NCI-H1092 treated with DMSO at 0.1 percent for 48 hours (cell line): ENCODE measurements around the gene ZNF326.
A peak's percentile ranks its signal among the peaks of the same experiment; 100 is the strongest.
"Not testable (repeated sequence)": the region's sequence is repeated elsewhere in the genome, so short reads cannot be mapped to it uniquely, and the experiment has no call there.

Source experiments
- DNase-seq: peaks from one replicate; lab custom pipeline; 2025; lab: John Stamatoyannopoulos, UW

Gene ZNF326

GRCh38 chr1:89996450-89997110 is 1.7 kb downstream of the ZNF326 start:
- DNase-seq = no peak

GRCh38 chr1:89997152-89997551 is 2.2 kb downstream of the ZNF326 start:
- not testable (repeated sequence) for DNase-seq

- no peak for DNase-seq
Measured at GRCh38 chr1:89998306-89998705, 3.4 kb downstream of the ZNF326 start.

- DNase-seq = no peak
Measured at GRCh38 chr1:89999208-89999607, 4.3 kb downstream of the ZNF326 start.

- DNase-seq = no peak
Measured at GRCh38 chr1:89999628-90000027, 4.7 kb downstream of the ZNF326 start.

- no peak for DNase-seq
Measured at GRCh38 chr1:90000934-90001676, 6.2 kb downstream of the ZNF326 start.

GRCh38 chr1:90007979-90008404 is 13.1 kb downstream of the ZNF326 start:
- no peak for DNase-seq

- no peak for DNase-seq
Measured at GRCh38 chr1:90012300-90012699, 17.4 kb downstream of the ZNF326 start.

GRCh38 chr1:90023691-90024090 is 28.8 kb downstream of the ZNF326 start:
- DNase-seq = no peak

GRCh38 chr1:90027281-90027680 is 32.4 kb downstream of the ZNF326 start:
- no peak for DNase-seq

- no peak for DNase-seq
Measured at GRCh38 chr1:90039652-90040051, 44.7 kb downstream of the ZNF326 start.

- no peak for DNase-seq
Measured at GRCh38 chr1:90043586-90043985, 48.7 kb downstream of the ZNF326 start.

GRCh38 chr1:90044346-90044745 is 49.4 kb downstream of the ZNF326 start:
- DNase-seq = no peak

- peak; percentile 12 for DNase-seq
Measured at GRCh38 chr1:90045853-90046563, 51.1 kb downstream of the ZNF326 start.

GRCh38 chr1:90046635-90047034 is 51.7 kb downstream of the ZNF326 start:
- DNase-seq = no peak

- no peak for DNase-seq
Measured at GRCh38 chr1:90048043-90048442, 53.1 kb downstream of the ZNF326 start.

GRCh38 chr1:90062700-90063643 is 68.1 kb downstream of the ZNF326 start:
- DNase-seq = not testable (repeated sequence)

- DNase-seq = not testable (repeated sequence)
Measured at GRCh38 chr1:90064109-90064508, 69.2 kb downstream of the ZNF326 start.

- DNase-seq = no peak
Measured at GRCh38 chr1:90067194-90067931, 72.5 kb downstream of the ZNF326 start.

GRCh38 chr1:90068611-90069280 is 73.8 kb downstream of the ZNF326 start:
- no peak for DNase-seq

GRCh38 chr1:90074137-90074536 is 79.2 kb downstream of the ZNF326 start:
- DNase-seq = no peak
